Measurements from ENCODE around the gene SPRR1B.
"Not testable (repeated sequence)": the region's sequence is repeated elsewhere in the genome, so short reads cannot be mapped to it uniquely, and the experiment has no call there.

The SPRR1B gene, protein sequence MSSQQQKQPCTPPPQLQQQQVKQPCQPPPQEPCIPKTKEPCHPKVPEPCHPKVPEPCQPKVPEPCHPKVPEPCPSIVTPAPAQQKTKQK

DNA sequence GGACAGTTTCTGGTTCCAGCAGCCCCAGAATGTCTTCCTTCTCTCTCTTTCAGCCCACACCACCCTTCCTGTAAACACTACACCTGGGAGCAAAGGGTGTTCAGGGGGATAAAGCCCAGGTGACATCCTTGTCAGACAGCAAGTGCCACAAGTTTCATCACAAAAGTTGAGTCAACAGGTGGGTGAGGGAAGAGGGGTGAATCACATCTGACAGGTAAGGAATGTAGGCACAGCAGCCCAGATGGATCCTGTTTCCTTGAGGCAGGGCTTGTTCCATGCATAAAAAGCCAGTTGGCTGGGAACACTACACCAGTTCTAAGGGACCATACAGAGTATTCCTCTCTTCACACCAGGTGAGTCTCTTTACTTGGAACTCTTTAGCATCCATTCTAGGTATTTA lies at the start of gene SPRR1B:
Gene SPRR1B (plus strand): TSS at position 309 of the 400 bp plus-strand sequence. CDS start 1,143 bp downstream, outside the sequence.
- DNase-seq: no peak

DNA sequence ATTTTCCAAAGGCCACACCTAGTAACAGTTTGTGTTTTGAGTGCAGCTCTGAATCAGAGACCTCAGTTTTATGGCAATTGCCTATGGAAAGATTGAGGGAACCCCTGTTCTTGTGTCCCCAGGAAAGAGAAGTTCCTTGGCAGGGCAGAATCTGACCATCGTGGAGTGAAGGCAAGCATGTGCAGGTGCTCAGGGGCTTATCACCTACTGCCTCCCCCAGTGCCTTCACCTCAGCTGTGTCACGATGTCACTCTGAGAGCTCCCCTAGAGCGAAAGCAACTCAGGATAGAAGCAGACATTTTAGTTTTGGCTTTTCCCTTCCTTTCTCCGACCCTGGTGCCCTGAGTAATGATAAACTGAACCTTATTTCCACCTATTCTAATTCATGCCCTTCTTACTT lies 48.9 kb upstream of the SPRR1B start:
- no peak for DNase-seq

DNA sequence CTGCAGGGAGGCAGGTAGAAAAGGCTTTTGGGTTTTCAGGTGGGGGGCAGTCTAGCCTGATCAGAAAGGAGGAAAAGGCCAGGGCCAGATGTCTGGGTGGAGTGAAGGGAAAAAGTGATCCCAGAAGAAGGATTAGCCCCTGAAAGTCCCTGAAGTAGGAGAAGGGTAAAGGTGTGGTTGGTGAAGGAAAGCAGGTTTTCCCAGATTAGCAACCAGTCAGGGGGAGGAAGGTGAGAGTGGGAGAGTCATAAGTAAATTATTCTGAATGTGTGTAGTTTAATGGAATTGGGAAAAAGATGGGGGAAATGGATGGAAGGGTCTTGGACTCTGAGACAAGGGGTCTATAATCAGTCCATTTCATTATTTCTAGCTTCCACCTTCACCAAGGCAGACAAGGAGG lies 47.8 kb upstream of the SPRR1B start:
- DNase-seq: no peak

DNA sequence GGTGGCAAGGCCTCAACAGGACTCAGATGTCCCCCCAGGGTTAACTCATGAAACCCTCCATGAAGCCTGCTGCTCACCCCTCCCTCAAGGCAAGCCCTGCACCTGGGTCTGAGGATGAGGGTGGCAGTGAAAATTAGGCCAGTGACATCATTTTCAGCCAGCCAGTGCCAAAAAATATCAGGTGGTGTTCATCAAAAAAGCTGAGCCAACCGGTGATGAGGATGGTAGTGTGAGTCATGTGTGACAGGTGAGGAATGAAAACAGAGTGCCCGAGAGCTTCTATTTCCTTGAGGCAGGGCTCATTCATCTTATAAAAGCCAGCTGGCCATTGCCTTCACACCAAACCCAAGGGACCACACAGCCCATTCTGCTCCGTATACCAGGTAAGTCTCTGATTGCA lies 47.3 kb upstream of the SPRR1B start, which contains the start of gene SPRR1A:
Gene SPRR1A (plus strand): TSS at position 339 of the 400 bp plus-strand sequence. CDS start 1,150 bp downstream, outside the sequence.
- no peak for DNase-seq

DNA sequence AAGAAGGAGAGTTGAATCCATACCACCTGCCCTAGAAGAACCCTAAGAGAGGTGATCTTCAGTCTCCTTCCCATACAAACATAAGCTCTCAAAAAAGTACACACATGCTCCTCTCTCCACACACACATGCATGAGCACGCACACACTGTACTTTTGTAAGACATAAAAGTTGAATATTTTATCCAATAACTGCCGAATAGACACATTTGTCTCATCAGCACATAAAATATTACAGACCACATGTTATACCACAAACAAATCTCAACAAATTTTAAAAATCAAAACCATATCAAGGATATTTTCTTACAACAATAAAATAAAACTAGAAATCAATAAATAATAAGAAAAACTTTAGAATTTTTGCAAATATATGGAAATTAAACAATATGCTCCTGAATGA lies 44.4 kb upstream of the SPRR1B start:
- no peak for DNase-seq

DNA sequence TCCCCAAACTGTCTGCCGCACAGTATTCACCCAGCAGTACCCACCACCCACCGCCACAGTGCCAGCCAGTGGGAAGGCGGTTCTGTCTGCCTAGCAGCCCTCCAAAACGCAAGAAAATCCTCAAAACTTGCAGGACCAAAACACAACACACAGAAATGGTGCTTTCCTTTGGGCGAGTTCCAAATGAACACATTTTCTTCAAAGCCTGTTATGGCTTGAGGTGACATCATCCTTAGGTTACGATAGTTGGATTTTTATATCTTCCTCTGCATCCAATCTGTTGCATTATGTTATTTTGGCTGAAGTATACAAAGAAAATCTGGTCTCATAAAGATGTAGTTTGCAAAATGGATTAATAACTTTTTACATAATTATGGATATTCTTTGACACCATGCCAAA lies 37.8 kb upstream of the SPRR1B start:
- DNase-seq: no peak

DNA sequence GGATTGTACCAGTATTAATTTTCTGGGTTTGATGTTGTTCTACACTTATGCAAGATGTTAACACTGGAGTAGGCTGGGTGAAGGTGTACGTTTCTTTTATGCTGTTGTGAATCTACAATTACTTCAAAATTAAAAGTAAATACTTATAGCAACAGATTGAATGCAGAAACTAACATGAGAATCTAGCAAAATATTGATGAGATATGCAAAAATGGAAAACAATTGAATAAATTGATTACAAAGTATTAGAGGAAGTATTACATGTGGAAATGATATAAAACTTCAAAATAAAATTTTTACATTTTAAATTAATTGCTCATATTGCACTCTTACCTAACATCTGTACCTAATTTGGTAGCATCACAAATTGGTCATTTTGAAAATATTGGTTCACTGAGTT lies 35.2 kb upstream of the SPRR1B start:
- no peak for DNase-seq

DNA sequence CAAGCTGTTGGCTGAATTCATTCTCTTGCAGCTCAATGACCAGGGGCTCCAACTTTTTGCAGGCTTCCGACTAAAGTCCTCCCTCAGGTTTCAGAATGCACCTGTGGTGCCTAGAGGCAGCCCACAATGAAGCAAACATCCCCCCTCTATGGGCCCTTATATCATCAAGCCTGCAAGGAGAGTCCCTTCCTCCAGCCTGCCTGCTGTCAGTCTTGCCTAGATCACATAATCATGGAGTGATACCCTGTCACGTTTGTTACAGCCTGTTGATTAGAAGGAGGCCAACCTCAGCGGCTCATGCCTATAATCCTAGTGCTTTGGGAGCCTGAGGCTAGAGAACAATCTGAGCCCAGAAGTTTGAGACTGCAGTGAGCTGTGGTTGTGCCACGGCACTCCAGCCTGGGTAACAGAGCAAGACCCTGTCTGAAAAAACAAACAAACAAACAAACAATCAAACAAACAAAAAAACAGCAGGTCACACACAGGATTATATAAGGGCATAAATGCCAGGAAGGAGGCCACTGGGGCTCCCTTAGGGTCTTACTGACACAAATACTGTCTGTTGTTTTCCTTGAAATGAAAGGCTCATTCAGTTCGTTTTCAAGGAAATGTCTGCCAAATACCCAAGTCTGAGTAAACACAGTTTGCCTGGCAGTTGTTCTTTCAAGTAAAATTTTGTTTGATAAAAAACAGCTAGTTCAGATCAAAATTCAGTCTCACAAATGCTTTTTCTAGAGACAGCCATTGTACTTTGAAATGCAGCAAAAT lies 34.2 kb upstream of the SPRR1B start:
- DNase-seq: no peak

DNA sequence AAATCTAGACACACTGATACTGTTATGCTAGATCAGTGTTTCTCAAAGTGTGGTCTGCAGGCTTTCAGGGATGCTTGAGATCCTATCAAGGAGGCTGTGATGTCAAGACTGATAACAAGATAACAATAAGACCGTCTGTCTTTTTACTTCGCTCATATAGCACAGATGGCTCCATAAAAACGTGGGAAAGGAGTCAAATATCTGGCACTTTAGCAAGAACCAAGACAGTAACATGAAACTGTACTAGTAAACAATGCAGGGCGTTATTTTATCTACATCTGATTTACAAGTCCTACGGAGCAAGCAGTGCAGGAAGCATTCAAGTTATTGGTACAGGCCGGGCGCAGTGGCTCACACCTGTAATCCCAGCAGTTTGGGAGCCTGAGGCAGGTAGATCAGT lies 33.1 kb upstream of the SPRR1B start:
- no peak for DNase-seq

DNA sequence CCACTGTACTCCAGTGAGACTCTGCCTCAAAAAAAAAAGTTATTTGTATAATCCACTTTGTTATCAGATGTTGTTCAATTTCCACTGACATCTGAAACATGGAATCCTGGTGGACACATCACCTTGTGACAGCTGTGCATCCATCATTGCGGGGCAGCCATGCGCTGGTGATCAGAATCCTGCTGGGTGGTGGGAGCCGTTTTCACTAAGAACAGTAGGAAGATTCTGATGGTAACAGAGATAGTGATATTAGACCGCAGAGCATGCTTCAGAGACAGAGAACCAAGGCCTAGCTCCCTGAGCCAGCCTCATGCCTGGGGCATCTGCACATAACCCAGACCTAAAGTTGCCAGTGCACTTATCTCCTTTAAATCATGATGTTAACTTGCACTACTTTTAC lies 32.5 kb upstream of the SPRR1B start:
- no peak for DNase-seq

DNA sequence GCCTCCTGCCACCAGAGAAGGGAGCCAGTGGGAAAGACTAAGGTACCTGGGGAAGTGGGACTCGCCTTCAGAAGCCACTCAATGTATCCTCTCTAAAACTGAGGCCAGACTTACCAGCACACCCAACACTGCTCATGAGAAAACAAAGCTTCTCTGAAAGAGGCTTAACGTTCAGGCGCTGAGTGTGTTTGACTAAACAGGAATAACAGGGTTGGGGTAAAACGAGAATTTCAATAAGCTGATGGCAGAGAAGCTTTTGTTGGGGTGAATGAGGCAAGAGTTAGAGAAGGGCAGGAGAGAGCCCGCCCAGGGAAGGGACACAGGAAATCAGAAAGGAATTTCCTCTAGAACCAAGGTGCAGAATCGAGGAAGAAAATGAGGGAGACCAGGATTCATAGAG lies 31.2 kb upstream of the SPRR1B start:
- DNase-seq: no peak

DNA sequence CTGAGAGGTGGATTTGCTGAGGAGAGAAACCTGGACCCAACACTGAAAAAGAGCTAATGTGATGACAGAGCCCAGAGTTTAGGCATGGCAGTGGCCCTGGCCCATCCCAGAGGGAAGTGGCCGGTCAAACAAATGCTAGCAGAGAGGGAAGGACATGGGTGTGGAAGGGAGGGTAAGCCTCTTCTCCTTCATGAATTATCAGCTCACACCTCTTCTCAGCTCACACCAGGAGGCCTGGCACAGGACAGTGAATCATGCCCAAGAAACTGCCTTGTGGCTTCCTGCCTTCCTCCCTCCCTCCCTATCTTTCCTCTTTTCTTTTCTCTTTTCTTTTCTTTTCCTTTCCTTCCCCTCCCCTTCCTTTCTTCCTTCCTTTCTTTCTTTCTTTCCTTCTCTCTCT lies 30.7 kb upstream of the SPRR1B start:
- DNase-seq: no peak

DNA sequence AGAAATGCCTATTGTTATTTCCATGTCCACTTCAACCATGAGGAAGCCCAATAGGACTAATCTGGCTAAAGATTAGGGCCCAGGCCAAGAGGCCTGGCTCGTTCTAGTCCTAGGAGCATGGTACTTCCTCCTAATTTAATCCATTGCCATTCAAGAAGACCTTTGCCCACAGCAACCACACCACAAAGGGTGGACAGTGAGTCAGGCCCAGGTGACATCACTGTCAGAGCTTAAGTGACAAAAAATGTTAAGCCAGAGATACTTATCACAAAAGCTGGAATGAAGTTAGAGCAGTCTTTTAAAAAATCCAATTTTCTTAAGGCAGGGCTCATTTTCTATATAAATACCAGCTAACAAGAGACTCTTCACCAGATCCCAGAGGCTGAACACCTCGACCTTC lies 29.6 kb upstream of the SPRR1B start, which contains the start of gene SPRR3:
Gene SPRR3 (plus strand): TSS at position 368 of the 400 bp plus-strand sequence. CDS start 1,272 bp downstream, outside the sequence.
- no peak for DNase-seq

DNA sequence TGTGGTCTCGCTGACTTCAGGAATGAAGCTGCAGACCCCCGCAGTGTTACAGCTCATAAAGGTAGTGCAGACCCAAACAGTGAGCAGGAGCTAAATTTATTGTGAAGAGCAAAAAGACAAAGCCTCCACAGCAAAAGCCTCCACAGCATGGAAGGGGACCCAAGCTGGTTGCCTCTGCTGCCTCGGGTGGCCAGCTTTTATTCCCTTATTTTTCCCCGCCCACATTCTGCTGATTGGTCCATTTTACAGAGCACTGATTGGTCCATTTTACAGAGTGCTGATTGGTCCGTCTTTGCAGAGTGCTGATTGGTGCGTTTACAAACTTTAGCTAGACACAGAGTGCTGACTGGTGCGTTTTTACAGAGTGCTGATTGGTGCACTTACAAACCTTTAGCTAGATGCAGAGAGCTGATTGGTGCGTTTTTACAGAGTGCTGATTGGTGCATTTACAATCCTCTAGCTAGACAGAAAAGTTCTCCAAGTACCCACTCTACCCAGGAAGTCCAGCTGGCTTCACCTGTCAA lies 19.7 kb upstream of the SPRR1B start:
- not testable (repeated sequence) for DNase-seq

DNA sequence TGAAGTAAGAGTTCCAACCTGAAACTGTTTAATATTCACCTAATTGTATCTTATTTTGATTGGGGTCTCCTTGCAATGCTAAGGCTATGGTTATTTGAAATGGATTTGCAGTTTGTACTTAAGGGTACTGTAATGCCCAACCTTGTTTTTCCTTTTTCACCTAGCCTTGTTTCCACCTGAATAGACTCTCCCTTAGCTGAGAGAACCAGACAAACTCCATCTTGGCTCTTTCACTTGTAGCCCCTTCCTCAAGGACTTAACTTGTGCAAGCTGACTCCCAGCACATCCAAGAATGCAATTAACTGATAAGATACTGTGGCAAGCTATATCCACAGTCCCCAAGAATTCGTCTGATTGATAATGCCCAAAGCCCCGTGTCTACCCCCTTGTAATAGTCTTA lies 9.2 kb upstream of the SPRR1B start:
- not testable (repeated sequence) for DNase-seq

DNA sequence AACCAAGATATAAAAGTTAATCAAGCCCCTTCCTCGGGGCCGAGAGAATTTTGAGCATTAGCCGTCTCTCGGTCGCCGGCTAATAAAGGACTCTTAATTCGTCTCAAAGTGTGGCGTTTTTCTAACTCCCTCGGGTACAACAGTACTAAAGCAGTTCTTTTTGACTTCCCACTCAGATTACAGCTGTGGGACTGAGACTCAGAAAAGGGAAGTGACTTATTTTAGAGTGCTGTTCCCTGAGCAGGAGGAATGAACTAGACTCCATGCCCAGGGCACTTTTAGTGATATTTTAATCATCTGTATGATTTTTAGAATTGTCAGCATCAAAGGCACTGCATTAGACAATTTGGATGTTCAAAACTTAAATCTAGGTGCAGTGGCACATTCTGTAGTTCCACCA lies 8.7 kb upstream of the SPRR1B start:
- DNase-seq: peak; percentile 6

DNA sequence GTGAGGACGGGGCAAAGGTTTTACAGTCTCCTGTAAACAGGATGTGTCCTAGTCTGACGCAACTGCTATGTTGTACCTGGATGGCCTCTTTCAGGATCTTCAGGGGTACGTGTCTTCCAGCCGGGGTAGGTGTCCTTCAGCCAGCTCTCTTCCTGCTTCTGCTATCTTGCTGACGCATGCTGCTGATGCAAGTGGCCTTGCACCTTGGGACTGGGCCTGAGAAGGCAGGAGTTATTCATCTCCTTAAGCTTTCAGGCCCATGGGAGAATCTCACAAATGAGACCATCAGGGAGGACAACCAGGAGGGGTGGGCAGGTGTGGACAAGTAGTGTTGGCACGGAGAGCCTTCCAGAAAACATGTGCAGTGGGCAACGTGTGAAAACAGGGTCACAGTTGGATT lies 7.9 kb upstream of the SPRR1B start:
- no peak for DNase-seq

DNA sequence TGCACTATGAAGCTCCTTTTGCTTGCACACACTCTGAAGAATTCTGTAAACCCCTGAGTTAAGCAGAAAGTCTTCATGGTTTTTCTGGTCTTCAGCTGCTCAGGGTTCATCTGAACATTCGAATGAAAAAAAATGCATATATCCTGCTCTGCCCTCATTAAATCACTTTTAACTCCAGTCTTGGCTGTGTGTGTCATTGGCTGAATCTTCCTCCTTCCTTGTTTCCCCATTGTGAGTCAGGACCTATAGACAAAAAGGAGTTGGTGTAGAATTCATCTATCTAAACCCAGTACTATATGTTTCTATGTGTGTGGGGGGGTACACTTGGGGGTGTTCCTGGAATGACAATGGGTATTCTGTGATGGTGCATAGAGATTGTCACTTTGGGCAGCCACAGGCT lies 6.6 kb upstream of the SPRR1B start:
- DNase-seq: no peak

DNA sequence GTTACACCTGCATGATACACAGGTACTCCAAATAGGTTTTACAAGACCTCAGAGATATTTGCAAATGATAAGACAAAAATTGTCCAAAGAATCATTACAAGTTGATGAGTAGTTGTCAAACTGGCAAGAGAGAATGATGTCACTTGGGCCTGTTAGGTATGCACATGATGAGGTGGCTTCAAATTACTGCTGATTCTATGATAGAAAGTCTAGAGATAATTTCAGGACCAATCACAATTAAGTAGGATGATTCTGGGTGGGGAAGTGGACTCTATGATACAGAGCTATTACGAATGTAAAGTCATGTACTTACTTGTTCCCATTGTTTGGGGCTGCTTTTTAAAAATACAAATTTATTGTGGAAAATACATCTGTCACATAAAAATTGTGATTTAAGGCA lies 5.2 kb upstream of the SPRR1B start:
- no peak for DNase-seq

DNA sequence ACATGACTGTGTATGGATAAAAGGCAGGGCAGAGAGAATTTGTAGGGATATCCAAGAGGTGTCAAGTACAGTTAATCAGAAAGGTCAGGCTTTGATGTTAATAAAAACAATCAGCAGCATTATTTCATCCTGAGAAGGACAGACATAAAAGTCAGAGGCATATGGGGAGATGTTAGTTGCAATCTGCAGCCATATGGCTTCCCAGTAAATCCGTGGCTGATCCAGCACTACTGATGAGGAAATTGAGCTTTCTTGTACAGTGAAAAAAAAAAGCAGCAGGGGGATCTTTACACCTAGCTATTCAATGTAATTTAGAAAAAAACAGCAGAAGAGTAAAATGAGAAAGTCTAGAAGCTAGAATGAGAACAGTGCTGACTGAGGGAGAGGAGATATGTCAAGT lies 2.2 kb upstream of the SPRR1B start:
- DNase-seq: no peak

DNA sequence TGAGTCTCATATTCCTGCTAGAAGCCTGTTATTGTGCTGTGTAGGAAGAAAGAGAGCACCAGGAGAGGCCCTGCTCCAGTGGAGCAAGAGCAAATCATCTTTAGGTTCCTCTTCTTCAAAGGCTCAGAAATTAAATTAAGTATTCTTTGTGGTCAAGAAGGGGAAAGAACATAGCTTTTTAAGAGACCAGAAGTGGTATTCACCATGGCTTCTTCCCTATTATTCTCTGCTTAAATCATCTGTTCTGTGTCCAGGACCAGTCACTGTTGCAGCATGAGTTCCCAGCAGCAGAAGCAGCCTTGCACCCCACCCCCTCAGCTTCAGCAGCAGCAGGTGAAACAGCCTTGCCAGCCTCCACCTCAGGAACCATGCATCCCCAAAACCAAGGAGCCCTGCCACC lies 1.1 kb downstream of the SPRR1B start:
- no peak for DNase-seq

DNA sequence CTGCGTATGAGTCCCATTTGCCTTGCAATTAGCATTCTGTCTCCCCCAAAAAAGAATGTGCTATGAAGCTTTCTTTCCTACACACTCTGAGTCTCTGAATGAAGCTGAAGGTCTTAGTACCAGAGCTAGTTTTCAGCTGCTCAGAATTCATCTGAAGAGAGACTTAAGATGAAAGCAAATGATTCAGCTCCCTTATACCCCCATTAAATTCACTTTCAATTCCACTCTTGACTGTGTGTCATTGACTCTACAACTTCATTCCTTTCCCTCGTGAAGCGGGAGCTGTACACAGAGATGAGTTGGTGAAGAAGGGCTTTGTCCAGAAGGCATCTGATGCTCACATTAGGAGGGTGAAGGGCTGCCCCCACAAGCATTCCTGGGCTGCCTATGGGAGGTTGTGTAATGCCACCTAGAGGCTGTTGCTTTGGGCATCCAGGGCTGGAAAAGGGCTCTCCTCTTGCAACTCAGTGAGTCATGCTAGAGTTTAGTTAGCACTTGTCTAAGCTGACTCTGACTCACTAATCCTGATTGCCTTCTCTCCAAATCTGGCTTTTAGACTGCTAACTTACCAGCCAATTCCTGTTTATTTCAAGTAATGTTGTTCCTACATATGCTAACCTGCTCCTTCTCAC lies 1.8 kb downstream of the SPRR1B start:
- peak; percentile 46 for DNase-seq

DNA sequence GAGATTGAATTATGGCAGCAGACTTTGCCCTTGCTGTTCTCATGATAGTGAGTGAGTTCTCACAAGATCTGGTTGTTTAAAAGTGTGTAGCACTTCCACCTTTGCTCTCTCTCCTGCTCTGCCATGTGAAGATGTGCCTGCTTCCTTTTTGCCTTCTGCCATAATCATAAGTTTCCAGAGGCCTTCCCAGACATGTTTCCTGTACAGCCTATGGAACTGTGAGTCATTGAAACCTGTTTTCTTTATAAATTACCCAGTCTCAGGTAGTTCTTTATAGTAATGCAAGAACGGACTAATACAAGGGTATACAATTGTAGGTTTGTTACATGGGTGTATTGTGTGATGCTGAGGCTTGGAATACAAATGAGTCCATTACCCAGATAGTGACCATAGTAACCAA lies 4.2 kb downstream of the SPRR1B start:
- DNase-seq: no peak
